HTR-8/SVneo (cell line): ENCODE measurements around the gene RPS6KC1.
A peak's percentile ranks its signal among the peaks of the same experiment; 100 is the strongest.
"Not testable (repeated sequence)": the region's sequence is repeated elsewhere in the genome, so short reads cannot be mapped to it uniquely, and the experiment has no call there.

Source experiments
- DNase-seq: peaks from one replicate; pipeline ENCODE4 v3.0.0; 2011; ENCODE audit warnings: low spot score, mixed read lengths; ENCODE audit not compliant: insufficient read length
- FAIRE-seq: peaks from 2 replicates; lab custom pipeline; 2011; peaks lifted over from hg19 to GRCh38; lab: Jason Lieb, UNC

The RPS6KC1 gene

GRCh38 chr1:213266983-213267772 is 216.1 kb downstream of the RPS6KC1 start:
- DNase-seq (no peak), FAIRE-seq (no peak)

- FAIRE-seq: no peak
Measured at GRCh38 chr1:213268221-213268620, 217.2 kb downstream of the RPS6KC1 start.

GRCh38 chr1:213269829-213270228 is 218.8 kb downstream of the RPS6KC1 start:
- FAIRE-seq (no peak), DNase-seq (no peak)

More at GRCh38 chr1:213268221-213268620, 217.2 kb downstream of the RPS6KC1 start:
- peak; percentile 5 for DNase-seq

DNA sequence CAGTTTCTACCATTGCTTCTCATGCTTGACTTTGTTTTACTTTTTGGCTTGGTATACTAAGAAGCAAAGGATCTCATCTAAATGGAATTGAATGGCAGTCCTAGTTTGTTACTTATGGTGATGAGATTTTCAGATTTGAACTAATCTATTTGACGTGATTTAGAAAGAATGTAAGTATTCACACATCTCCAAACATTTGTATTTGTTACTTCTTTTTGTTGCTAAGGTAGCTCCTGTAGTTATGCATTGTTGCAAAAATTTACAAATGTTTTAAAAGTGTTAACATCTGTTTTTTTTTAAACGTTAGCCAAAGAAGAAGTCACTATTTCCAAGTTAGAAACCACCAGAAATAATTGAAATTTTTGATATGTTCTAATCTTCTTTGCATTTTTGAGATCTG is 222.5 kb downstream of the RPS6KC1 start:
- no peak for FAIRE-seq
- DNase-seq: no peak

- no peak for FAIRE-seq
- no peak for DNase-seq
Measured at GRCh38 chr1:213274140-213274539, 223.1 kb downstream of the RPS6KC1 start.

DNA sequence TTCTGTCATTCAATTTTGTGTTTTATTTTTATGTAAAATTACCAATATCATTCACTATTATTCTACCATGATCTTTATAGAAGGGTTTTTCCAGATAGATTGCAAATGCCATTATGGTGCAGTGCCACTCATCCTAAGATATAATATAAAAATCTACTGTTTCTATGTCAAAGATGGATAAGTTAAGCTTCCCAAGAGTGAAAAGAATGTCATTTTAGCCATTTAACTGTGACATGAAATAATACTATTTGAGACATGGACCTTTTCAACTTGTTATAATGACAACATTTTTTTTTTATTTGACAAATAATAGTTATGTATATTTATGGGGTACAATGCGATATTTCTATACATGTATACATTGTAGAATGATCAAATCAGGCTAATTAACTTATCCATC is 224.3 kb downstream of the RPS6KC1 start:
- DNase-seq: no peak
- no peak for FAIRE-seq

- FAIRE-seq (no peak), DNase-seq (no peak)
Measured at GRCh38 chr1:213276236-213276635, 225.2 kb downstream of the RPS6KC1 start.

DNA sequence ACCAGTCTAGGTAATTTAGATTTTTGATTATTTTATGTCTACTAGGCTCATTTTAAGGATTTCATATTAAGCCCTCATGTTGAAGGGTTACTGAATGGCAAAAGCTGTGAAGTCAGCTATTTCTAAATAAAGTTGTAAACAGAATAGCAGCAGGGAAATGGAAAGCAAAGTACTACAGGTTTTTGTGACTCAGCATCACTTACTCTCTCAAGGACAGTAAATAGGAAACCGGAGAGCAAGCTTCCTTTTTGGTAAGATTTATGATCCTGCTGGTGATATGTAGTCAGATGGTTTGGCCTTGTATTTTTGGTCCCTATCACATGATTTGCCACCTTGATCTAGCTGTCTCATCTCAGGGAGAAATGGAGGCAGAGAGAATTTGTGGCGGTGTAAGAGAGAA is 226.0 kb downstream of the RPS6KC1 start:
- FAIRE-seq: no peak

DNA sequence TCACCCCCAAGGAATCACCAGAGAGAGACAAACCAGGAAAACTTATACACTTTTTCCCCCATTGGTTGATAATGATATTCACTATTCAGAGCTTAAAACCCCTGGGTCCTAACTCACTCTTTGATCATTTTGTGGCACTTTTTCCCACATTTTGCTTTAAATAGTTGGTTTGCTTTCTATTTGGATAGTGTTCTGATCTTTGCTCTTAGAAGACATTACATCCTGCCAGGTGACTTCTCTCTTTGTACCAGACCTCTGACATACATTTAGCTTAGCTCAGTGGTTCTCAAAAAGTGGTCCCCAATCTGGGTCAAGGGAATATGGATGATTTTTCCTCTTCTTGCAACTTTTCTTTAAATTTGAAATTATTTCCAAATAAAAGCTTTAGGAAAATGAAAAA is 228.4 kb downstream of the RPS6KC1 start:
- FAIRE-seq: no peak
- DNase-seq: no peak

More for the DNA sequence above, 226.0 kb downstream of the RPS6KC1 start:
- no peak for DNase-seq

DNA sequence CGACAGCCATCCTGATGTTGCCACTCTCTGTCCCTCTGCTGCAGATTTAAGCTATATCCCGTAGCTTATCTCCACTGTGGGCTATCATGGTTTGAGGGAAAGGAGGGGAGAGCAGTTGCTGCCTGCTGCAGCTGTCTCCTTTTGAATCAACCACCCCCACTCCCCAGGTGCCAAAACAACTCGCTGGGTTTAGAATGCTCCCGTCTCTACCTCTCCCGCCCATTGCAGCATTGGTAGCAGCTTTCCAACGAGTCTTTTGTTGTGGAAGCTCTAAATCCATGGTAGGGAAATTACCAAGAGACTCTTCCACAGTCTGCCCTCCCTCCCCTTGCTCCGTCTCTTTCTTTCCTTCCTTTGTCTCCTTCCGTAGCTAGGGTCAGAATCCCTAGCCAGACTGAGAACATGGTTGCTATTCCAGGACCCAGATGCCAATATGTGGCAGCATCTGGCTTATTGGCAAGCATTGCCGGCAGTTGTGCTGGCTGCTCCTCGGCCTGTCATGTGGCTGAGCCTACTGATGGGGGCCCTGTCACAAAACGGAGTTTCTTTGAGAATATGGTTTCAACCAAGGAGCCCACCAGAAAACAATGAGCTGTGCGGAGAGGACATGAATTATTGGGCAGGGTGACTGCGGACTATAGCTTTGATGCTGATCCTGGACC is 230.7 kb downstream of the RPS6KC1 start:
- no peak for DNase-seq
- FAIRE-seq: no peak

GRCh38 chr1:213284626-213285025 is 233.6 kb downstream of the RPS6KC1 start:
- no peak for FAIRE-seq
- DNase-seq: no peak

DNA sequence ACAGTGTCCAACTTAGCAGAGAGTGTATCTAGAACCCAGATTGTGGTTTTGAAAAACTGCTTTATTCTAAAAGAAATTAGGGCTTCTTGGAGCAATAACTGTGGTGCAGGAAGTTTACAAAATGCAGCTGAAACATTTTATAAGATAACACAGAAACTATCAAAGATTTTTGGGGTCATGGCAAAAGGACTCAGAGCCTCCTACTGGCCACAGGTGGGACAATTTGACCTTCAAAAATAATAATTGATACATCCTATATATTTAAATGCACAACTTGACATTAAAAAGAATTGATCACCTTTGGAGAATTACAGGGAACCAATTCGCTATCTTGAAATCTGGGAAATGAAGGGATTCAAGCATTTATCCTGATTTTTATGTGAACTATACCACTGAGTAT is 235.2 kb downstream of the RPS6KC1 start:
- FAIRE-seq (no peak), DNase-seq (no peak)

- DNase-seq (no peak), FAIRE-seq (no peak)
Measured at GRCh38 chr1:213287987-213288386, 236.9 kb downstream of the RPS6KC1 start.

GRCh38 chr1:213291526-213291925 is 240.5 kb downstream of the RPS6KC1 start:
- FAIRE-seq (no peak), DNase-seq (no peak)

DNA sequence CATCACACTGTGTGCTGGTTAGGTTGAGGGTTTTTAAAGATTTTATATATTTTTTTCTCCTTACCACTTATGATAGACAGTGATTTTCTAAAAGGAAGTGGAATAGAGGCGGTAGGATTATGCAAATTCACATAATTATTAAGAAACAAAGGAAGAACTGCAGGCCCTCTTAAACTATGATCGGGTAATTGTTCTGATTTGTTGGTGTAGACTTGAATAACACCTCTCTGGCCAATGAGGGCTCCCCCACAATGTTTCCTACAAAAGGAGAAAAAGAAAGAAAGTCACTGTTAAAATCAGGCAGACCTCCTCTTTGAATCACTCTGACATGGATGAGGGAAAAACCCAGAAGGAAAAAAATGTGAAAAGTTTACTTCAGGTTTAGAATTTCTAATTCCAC is 241.6 kb downstream of the RPS6KC1 start:
- FAIRE-seq (no peak), DNase-seq (no peak)

DNA sequence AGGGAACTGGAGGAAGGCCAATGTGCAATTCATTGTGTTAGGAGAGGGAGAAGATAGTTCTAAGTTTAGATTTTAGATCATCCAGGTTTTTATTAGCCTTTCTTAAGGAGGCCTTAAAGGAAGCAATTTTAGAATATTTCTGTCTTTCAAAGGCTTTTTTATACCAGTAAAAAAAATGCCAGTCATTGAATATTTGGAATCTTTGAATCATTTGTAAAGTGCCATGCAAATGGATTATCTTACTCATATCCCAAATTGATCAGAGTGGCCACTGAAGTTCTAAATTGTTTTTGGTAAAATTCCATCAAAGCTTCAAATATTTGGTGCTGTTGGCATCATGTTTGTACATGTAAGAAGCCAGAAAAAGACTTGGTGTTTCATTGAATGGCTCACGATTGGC is 244.8 kb downstream of the RPS6KC1 start:
- FAIRE-seq: no peak

DNA sequence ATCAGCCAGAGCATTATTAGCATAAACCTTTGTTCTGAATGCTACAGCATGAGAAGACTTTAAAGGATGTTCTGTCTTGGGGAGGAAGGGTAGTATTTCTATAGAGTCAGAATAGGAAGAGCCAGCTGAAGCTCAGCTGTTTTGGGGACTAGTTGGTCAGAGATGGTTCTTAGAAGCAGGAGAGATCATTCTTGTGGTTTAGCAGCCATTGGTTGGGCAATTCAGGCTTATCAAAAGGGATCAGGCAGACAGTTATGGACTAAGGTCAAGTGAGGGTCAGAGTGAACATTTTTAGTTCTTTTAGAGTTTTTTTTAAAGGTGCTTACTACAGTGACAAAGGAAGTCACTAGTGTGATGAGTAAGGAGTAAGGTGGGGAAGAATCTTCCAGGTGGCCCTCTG is 245.5 kb downstream of the RPS6KC1 start:
- DNase-seq (no peak), FAIRE-seq (no peak)

More for the DNA sequence above, 244.8 kb downstream of the RPS6KC1 start:
- DNase-seq: no peak

GRCh38 chr1:213297021-213297420 is 246.0 kb downstream of the RPS6KC1 start:
- DNase-seq: no peak
- no peak for FAIRE-seq

- FAIRE-seq: no peak
- DNase-seq: no peak
Measured at GRCh38 chr1:213300433-213300832, 249.4 kb downstream of the RPS6KC1 start.

GRCh38 chr1:213301524-213301923 is 250.5 kb downstream of the RPS6KC1 start:
- FAIRE-seq, DNase-seq: not testable (repeated sequence)

DNA sequence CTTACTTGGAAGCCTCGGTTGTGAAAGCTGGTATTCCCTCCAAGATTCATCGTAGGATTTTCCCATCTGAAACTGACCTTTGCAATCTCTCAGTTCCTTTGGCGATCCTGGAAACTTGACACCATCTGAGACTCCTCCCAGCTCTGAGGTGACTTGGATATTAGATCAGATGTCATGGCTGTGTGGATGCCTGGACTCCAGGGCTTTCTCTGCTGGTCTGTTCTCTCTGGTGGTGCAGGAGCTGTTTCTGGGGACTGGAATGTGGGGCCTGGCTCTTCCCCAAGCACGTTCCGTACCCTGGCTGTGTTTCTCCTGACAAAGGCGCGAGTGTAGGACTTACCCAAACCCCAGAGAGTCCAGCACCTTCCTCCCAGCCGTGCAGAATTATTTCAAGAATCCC is 252.2 kb downstream of the RPS6KC1 start:
- FAIRE-seq: no peak
- peak; percentile 24 for DNase-seq

GRCh38 chr1:213315571-213315970 is 264.5 kb downstream of the RPS6KC1 start:
- FAIRE-seq (no peak), DNase-seq (no peak)
